ENCODE data around the gene COL23A1.

DNA sequence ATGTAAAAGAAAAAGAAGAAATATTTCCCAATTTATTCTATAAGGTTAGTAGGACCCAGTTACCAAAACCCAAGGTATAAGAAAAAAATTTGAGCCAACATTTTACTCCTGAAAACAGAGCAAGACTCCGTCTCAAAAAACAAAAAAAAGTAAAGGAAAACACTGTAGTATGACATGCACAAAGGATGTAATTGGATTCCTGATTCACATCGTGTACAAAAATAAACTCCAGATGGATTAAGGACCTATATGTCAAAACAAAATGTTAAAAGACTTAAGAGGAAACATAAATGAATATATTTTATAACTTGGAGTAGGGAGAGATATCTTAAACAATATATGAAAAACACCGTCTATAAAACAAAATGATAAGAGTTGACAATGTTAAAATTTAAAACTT, 371.4 kb downstream of the COL23A1 start:
- TF ChIP-seq ESRRA (CRISPR knock-in tag; IDR thresholded peaks at IDR 0.05; ENCODE audit: borderline replicate concordance) = no peak
- TF ChIP-seq ZBTB21 (CRISPR knock-in tag; IDR thresholded peaks at IDR 0.05; ENCODE audit: borderline replicate concordance) = no peak
- TF ChIP-seq CTCF (IDR thresholded peaks at IDR 0.05) = no peak
- TF ChIP-seq ZNF281 (CRISPR knock-in tag; IDR thresholded peaks at IDR 0.05) = no peak
- no peak for TF ChIP-seq ZNF416 (CRISPR knock-in tag; IDR thresholded peaks at IDR 0.05)
- TF ChIP-seq MYBL2 (CRISPR knock-in tag; IDR thresholded peaks at IDR 0.05) = no peak
- no peak for TF ChIP-seq USF2 (CRISPR knock-in tag; IDR thresholded peaks at IDR 0.05)
- TF ChIP-seq ZNF532 (CRISPR knock-in tag; IDR thresholded peaks at IDR 0.05; ENCODE audit: borderline replicate concordance) = no peak
- no peak for TF ChIP-seq FOXP1 (CRISPR knock-in tag; IDR thresholded peaks at IDR 0.05; ENCODE audit: borderline replicate concordance)
- TF ChIP-seq, protein P1, sequence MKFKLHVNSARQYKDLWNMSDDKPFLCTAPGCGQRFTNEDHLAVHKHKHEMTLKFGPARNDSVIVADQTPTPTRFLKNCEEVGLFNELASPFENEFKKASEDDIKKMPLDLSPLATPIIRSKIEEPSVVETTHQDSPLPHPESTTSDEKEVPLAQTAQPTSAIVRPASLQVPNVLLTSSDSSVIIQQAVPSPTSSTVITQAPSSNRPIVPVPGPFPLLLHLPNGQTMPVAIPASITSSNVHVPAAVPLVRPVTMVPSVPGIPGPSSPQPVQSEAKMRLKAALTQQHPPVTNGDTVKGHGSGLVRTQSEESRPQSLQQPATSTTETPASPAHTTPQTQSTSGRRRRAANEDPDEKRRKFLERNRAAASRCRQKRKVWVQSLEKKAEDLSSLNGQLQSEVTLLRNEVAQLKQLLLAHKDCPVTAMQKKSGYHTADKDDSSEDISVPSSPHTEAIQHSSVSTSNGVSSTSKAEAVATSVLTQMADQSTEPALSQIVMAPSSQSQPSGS (CRISPR knock-in tag; IDR thresholded peaks at IDR 0.05; ENCODE audit: borderline replicate concordance, low read depth) = no peak
- no peak for TF ChIP-seq EMX1 (CRISPR knock-in tag; IDR thresholded peaks at IDR 0.05)
- TF ChIP-seq, protein P2, sequence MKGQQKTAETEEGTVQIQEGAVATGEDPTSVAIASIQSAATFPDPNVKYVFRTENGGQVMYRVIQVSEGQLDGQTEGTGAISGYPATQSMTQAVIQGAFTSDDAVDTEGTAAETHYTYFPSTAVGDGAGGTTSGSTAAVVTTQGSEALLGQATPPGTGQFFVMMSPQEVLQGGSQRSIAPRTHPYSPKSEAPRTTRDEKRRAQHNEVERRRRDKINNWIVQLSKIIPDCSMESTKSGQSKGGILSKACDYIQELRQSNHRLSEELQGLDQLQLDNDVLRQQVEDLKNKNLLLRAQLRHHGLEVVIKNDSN (CRISPR knock-in tag; IDR thresholded peaks at IDR 0.05) = no peak
- TF ChIP-seq TEAD1 (CRISPR knock-in tag; IDR thresholded peaks at IDR 0.05) = no peak
- TF ChIP-seq NR2C2 (CRISPR knock-in tag; IDR thresholded peaks at IDR 0.05) = no peak
